HG02981 (cell line): Measurements from ENCODE around the gene LURAP1L.
"Not testable (repeated sequence)": the region's sequence is repeated elsewhere in the genome, so short reads cannot be mapped to it uniquely, and the experiment has no call there.

Experiments
- ATAC-seq: cut with Tn5 transposase; IDR thresholded peaks from one replicate; pipeline ENCODE4 v1.9.1; 2021; ENCODE audit warnings: mild to moderate bottlenecking, moderate library complexity; ENCODE audit not compliant: unreplicated experiment

LURAP1L gene

DNA sequence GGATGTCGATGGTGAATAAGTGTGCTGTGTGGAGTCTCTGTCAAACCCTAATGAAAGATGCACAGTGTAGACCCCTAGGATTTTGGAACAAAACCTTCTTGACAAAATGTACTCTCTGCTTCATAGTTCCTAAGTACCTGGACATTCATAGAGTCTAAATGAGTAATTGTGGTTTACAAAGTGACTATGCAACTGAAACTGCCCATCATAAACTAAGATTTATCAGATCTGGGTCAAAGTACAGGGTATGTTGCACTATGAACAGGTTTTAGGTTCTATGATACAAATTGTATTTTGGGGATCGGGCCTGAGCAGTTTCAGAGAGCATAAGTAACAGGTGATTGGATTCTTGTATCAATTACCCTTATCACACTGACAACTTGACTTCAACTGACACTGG lies 79.4 kb downstream of the LURAP1L start:
- ATAC-seq = no peak

- ATAC-seq = no peak
Measured at GRCh38 chr9:12855066-12855465, 80.2 kb downstream of the LURAP1L start.

GRCh38 chr9:12856603-12857002 lies 81.8 kb downstream of the LURAP1L start:
- ATAC-seq = no peak

DNA sequence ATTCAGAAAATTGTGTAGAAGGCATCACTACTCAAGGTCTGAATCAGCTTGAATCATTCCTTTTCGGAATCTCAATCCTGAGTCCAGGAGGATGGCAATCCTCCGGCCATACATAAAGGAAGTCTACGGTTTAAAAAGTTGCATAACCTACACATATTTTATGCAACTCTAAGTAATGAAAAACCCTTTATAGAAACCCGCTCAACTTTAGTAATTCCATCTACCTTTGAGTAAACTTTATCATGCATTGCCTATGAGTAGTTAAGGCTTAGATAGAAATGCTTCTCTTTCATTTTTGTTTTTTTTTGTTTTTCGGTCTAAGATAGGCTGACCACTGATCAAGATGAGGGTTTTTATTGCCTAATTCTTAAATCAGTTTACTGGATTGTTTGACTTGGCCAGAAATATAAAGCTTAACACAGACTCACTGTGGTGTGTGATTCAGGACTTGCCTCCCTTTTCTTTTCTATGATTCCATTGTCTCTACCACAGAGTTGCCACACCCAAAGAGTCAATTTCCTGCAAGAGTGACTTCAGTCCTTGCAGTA lies 85.0 kb downstream of the LURAP1L start:
- no peak for ATAC-seq

GRCh38 chr9:12860998-12861397 lies 86.2 kb downstream of the LURAP1L start:
- no peak for ATAC-seq

- ATAC-seq = no peak
Measured at GRCh38 chr9:12862611-12863410, 88.0 kb downstream of the LURAP1L start.

DNA sequence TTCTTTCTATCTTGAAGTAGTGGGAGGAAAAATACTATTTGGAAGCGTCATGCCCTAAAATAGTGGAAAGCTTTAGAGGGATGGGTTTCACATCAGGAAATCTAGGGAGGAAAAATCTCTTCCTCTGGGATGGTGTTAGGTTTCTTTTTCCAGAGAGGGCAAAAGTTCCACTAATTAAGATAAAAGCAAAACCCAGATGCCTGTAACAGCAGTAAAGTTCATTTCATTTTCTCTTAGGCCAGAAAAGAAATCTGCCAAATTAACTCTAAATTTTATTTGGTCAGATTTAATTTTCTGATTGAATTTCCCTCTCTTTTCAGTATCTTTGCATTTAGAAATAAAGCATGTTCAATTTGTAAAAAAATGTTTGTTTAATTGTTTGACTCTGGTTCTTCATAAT lies 88.8 kb downstream of the LURAP1L start:
- ATAC-seq = no peak

DNA sequence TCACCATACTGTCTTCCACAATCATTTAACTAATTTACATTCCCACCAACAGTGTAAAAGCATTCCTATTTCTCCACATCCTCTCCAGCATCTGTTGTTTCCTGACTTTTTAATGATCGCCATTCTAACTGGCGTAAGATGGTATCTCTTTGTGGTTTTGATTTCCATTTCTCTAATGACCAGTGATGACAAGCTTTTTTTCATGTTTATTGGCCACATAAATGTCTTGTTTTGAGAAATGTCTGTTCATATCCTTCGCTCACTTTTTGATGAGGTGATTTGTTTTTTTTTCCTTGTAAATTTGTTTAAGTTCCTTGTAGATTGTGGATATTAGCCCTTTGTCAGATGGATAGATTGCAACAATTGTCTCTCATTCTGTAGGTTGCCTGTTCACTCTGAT lies 90.6 kb downstream of the LURAP1L start:
- ATAC-seq = not testable (repeated sequence)
